GM21526 (cell line): ENCODE results near the gene BAMBI.

Experiments
- ATAC-seq: cut with Tn5 transposase; IDR thresholded peaks from one replicate; pipeline ENCODE4 v1.9.1; 2021; ENCODE audit warnings: moderate library complexity; ENCODE audit not compliant: unreplicated experiment, low FRiP score

The BAMBI gene

DNA sequence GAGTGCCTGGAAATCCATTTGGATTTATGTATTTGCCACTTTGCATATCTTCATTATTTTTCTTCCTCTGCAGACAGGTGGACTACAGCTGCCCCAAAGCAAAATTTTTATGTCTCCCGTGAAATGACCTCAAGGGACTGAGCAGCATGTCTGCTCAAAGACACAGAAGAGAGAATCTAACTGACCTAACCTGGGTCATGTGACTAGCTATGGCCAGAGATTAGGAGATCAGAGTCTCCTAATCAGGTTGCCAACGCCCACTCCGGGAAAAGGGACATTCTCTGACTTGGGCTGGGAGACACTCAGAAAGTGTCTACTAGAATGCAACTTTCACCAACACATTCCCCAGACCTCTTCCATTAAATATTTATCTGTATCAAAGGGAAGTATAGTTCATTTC lies 2.5 kb upstream of the BAMBI start:
- ATAC-seq, result no peak

DNA sequence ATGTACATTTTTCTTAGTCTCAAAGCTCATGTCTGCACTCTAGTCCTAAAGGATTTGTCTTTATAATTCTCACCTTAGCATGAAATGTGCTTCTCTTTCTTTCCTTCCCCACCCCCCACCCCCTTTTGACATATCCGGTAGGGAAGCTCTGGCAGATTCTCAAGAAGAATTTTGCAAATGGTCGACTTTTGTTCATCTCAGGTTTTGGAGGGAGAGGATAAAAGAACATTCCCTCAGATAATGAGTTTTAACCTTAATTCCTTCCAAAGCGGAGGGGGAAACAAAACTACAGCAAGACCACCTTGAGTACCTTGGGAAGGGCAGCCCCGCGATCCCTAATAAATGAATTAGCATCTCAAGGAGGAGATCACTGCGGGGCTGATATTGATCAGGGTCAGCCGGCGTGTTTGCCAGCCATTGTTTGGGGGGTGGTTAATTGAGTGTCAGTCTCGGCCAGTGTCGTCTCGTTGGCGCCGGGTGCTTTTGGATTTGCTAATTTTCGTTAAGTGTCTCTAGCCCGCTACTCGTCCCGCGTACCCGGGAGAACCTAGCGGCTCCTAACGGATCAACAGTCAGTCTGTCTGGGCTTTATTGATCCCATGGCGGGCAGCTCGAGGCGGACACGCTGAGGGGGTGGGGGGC lies 874 bp upstream of the BAMBI start:
- ATAC-seq, result no peak

DNA sequence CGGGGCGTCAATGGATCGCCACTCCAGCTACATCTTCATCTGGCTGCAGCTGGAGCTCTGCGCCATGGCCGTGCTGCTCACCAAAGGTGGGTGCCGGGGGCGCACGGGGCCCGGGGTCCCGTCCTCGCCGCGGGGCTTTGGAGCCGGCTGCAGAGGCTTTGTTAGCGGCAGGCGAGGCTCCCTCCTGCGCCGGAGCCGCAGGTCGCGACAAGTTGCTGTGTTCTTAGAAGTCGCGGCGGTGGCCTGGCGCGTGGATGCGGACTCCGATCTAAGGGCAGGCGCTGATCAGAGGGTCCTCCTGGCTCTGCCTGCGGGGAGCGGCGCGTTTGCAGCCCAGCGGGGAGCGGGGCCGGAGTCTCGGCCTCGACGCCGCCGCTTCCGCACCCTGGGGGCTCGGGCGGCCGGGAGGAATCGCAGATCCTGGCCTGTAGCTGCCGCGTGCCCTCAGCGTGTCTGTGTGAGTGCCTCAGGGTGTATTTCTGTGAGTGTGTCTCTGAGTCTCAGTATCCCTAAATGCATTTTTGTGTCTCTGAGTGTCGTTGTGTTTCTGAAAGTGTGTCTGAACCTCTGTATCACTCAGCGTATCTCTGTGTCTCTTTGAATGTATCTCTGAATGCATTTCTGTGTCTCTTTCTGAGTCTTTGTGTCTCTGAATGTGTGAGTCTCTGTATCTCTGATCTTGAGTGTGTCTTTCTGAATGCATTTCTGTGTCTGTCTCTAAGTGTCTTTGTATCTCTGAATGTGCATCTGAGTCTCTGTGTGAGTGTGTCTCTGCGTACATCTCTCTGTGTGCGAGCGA lies 766 bp downstream of the BAMBI start:
- ATAC-seq, result peak; percentile 4

DNA sequence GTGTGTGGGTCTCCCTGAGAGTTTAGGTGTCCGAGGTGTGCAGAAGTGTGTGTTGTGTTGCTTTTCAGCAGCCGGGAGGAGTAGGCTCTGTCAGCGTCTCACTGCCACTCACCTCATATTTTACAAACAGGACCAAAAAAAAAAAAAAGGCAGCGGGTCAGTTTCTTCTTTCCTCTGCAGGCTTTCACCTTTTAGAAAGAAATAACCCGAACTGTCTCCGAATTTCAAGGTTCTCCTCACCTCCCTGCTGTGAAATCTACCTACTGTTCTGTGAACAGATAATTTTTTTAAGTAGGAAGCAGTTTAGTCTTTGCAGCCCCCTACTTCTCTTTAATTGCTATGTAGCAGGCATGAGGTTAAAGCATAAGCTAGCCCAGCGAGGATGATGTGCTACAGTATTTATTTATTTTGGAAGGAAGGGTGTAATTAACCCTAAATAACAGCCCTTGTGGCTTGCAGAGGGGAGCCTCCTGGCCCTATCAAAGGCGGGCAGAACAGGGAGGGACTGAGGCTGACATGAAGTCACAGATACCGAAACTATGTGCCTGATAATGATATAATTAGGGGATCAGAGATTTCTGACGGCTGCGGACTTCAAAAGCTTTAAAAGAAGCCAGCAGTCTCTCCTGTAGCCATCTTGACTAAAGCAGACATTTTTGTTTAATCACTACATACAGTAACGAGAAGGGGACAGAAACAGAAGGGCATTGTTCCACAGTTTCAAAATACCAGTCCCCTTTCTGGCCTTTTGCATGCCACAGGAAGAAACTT lies 1.6 kb downstream of the BAMBI start:
- ATAC-seq, result no peak

DNA sequence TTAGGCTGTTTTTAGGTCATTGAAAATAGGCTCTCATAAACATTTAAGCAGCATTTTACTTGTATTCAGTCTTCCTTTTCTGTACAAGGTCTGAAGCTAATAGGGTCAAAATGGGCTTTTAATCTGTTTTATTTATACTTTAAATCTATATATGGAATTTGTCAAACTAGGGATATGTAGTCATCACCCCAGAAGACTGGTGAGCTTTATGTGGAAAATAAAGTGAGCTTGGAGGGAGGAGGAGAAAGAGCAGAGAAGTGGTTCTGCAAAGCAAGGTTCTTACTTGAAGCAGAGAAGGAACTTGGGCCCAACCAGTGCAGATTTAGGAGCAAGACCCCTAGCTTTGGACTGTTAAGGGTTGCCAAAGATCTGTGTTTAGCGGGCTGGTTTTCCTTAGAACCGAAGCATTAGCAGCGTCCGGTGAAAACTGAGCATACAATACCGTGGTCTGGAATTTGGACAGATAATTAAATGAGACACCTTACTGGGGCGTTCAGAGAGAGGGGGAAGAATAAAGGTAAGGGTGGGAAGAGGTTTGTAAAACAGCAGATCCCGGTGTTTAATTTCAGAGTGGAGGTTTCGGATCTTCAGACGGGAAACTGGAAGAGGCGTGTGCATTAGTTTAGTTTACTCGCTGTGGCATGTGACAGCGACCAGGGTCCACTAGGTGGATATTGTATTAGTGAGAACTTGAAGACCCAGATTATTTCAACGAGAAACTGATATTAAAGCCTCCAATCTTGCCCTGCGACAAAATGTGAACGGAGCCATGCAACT lies 2.4 kb downstream of the BAMBI start:
- no peak for ATAC-seq

DNA sequence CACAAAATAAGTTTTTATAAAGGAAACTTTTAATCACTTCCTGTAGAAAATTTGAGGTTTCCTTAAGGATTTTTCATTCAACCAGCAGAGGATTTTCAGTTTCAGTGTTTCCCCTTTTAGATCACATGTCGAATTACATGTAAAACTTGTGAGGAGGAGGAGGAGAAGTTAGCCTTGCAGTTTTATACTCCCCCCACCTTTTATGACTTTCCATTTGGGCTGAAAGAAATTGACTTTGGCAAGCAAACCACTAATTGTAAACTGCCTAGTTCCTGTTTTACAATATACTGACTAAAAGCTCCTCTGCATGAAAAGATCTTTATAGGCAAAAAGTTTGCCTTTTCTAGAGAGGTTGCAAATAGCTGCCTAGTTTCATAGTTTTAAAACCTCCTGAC lies 3.0 kb downstream of the BAMBI start:
- ATAC-seq, result no peak

DNA sequence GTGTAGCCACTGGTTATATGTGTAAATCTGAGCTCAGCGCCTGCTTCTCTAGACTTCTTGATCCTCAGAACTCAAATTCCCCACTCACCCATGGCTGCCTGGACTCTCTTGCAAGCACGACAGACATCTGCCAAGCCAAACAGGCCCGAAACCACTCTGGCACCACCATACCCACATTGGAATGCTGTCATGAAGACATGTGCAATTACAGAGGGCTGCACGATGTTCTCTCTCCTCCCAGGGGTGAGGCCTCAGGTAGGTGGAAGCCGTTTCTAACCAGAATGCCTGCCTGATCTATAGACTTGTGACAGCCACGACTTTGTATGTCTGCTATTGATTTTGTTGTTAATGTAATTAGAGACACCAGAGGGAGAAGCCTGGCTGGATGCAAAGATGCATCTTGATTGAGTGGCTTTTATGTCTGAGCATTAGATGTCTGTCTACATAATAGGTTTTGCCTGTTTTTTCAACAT lies 4.0 kb downstream of the BAMBI start:
- ATAC-seq, result no peak

DNA sequence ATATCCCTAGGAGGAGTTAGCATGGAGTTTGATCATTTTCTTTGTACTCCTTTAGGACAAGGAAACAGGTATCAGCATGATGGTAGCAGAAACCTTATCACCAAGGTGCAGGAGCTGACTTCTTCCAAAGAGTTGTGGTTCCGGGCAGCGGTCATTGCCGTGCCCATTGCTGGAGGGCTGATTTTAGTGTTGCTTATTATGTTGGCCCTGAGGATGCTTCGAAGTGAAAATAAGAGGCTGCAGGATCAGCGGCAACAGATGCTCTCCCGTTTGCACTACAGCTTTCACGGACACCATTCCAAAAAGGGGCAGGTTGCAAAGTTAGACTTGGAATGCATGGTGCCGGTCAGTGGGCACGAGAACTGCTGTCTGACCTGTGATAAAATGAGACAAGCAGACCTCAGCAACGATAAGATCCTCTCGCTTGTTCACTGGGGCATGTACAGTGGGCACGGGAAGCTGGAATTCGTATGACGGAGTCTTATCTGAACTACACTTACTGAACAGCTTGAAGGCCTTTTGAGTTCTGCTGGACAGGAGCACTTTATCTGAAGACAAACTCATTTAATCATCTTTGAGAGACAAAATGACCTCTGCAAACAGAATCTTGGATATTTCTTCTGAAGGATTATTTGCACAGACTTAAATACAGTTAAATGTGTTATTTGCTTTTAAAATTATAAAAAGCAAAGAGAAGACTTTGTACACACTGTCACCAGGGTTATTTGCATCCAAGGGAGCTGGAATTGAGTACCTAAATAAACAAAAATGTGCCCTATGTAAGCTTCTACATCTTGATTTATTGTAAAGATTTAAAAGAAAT lies 4.8 kb downstream of the BAMBI start:
- ATAC-seq, result no peak

DNA sequence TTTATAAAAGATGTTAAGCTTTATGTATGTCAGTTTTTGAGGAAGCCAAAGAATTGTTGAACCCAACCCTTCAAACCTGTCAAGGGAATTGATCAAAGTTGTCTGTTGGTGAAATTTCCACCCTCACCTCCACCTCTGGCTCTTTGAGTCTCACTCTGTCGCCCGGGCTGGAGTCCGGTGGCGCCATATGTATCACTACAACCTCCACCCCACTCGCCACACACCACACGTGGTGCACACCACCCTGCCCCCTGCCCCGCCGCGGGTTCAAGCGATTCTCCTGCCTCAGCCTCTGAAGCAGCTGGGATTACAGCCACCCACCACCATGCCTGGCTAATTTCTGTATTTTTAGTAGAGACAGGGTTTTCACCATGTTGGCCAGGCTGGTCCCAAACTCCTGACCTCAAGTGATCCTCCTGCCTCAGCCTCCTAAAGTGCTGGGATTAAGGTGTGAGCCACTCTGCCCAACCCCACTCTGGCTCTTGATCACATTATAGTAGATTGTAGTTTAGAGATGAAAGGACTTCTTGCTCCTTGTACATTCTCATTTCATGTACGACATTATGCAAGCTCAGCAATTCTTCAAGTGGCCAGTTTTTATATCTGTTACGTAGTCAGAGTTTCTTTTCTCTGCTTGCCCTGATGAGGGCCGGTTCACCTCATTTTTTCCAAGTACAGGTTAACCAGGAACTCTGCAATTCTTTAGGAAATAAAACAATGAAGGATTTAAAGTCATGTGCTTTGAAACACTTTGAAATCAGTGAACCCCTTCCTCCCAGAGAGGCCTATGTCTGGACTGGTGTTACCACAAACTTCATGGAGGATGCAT lies 7.0 kb downstream of the BAMBI start:
- ATAC-seq, result no peak

DNA sequence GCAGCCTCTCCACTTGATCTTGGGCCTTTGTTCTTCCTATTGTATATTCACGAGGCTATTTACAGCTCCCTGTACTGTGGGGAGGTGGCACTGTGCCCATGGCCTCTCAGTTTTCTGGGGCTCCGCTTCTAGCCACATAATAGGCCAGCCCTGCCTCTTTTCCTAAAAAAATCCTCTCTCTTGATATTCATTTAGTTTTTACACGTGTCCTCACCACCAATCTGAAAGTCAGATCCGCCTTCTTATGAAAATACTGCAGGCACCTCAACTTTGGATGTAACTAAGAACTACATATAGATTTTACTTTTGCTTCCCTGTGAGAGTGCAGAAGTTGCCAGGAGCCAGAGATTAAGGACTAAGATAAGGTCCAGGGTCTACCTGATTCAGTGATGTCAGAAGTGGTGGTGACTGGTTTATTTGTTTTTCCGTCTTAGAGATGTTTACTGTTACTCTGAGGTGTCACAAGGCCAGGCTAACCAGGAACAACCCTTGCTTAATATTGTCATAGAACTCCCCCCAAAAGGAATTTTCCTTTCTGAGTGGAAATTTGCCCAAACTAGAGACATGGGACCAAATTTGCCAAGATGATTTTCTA lies 7.8 kb downstream of the BAMBI start:
- ATAC-seq, result no peak

DNA sequence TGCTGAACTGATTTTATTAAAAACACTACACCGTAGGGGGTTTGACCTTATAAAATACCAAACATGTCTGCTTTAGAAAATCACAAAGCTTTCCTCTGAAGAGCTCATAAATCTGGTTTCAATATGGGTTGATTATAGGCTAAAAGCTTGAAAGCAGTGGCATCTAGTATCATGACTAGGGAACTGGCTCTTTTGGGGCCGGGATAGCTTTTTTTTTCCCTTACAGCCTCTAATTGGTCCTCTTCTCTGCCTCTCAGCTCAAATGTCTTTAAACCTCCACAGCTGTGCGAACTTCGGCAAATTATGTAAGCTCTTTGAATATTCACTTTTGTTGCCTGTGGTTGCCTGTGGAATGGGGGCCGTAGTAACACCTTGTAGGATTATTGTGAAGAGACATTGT lies 8.4 kb downstream of the BAMBI start:
- ATAC-seq, result no peak

DNA sequence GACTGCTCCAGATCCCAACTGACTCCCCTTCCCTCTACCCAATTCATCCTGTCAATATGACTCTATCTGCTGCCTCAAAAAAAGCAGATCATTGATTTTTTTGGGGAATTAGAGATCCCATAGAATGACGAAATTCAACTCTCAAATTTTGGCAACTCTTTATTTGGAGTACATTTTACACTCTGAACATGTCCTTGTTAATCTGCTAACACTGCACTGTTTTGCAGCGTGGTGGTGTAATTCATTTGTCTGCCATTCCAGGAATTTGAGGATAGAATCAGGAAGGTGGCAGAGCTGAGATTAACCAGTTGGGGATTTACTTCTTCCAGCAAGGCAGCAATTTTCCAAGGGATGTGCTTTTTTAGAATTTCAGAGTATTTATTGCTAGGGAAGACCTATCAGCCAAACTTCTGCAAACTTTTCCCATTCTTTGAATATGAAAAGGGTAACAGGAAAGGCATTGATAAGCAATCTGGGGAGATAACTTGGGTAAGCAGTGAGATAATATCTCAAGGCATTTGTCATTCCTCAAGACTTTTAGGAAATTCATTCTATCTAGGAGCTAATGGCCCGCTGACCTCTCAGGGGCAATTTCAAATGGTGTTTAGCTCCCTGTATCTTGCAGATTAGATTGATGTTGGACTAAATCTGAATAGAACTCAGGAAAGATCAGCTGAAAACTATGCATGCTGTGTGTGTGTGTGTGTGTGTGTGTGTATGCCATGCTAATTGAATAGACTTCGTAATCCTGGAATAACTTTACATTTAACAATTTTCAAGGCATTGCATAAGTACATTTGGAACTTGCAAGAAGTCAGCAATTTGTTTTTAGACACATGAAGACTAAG lies 9.7 kb downstream of the BAMBI start:
- no peak for ATAC-seq

DNA sequence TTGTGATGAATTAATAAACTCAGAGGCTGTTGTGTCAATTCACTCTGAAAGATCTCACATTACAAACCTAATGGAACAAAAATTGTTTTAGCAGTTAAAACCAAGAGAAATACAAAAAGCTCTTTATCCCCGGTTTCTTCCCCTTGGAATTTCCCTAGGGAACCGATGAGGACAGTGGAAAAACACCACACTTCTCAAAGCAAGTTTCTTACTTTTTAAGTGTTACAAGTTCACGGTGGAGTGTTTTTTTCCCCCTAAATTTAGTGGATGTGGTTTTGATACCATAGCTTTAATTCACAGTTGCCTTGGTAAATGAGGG lies 10.3 kb downstream of the BAMBI start:
- ATAC-seq, result no peak

DNA sequence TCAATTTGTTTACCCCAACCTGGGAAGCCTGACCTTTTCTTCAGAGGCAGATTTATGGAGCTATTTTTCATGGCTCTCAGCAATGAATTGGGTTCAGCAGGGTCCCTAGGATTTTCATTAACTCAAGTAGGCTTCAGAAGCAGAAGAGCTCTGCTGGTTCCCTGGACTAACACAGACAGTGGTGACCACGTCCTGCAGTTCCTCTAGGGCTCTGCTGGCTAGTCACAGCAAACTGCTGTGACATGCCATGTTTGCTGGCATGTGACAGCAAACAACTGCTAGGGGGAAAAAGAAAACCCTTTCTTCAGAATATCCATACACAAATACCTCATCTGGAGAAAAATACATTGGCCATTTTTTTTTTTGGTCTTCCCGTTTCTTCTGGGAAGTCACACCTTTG lies 13.2 kb downstream of the BAMBI start:
- ATAC-seq, result no peak

DNA sequence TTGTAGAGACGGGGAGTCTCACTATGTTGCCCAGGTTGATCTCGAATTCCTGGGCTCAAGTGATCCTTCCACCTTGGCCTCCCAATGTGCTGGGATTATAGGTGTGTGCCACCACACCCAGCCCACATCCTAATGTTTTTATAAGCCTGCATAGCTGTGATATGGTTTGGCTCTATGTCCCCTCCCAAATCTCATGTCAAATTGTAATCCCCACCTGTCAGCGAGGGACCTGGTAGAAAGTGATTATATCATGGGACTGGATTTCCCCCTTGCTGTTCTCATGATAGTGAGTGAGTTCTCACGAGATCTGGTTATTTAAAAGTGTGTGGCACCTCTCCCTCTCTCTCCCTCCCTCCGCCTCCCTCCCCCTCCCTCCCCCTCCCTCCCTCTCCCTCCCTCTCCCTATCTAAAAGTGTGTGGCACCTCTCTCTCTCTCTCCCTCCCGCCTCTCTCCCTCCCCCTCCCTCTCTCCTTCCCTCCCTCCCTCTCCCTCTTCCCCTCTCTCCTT lies 13.9 kb downstream of the BAMBI start:
- no peak for ATAC-seq

DNA sequence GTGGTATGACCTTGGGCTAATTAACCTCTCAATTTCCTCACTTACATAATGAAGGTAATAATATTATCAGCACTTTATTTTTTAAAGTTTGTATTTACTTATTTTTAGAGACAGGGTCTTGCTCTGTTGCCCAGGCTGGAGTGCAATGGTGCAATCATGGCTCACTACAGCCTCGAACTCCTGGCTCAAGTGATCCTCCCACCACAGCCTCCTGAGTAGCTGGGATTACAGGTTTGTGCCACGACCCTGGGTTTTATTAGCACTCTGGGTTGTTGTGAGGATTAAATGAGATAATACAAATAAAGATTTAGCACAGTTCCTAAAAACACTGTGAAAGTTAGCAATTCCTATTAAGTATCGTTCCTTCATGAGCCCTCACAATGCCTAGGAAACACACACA lies 14.7 kb downstream of the BAMBI start:
- no peak for ATAC-seq

DNA sequence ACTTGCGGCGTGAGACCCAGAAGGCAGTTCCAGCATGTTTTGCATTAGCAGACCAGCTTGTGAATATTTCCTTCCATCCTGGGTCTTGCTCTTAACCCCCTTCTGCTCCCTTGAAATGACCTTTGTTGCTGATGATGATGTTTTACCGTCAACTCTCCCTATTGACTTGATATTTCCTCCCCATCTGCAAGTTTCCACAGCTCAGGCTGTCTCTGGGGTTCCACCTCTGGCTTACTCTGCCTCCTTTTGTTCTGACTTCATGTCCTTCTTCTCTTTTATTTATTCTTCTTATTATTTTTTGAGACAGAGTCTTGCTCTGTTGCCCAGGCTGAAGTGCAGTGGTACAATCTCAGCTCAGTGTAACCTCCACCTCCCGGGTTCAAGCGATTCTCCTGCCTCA lies 17.2 kb downstream of the BAMBI start:
- no peak for ATAC-seq

DNA sequence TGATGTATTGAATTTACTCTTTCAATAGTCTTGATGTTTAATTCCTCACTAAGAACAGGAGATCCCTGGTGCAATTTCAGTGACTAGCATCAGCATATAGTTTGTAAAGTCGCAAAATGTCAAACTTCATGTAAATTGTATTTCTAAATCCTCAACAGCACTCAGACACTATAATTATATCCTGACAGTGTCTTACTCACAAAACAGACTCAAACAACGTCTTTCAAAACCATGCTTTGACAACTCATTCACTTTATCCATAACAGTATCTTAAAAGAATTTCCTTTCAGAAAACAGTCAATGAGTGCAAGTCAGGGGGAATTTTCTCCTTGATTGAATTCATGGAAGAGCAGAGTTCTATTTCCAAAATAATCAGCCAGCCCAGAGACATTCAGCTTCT lies 20.8 kb downstream of the BAMBI start:
- no peak for ATAC-seq
